Stimulated activated CD4-positive, alpha-beta T cell treated with anti-CD3 and anti-CD28 coated beads, Interleukin-4, amount 100 ng/mL, for 1 hour (primary cell): ENCODE data around the gene SLC22A23.
A peak's percentile ranks its signal among the peaks of the same experiment; 100 is the strongest.

Experiments
- DNase-seq: peaks from one replicate; pipeline ENCODE4 v3.0.0-alpha.2; 2020

Gene SLC22A23

DNA sequence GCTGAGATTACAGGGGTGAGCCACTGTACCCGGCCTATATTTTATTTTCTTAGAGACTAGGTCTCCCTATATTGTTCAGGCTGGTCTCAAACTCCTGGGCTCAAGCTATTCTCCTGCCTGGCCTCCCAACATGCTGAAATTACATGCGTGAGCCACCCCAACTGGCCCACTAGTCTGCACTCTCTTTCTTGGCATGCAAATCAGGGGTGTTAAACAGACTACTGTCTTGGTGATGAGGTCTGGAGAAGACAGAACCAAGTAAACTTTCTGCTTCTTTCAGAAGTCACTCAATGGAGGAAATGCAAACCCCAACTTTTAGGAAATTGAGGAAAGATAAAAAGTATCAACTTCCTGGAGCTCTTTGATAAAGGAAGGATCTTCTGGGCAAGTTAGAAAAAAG is 221.4 kb downstream of the SLC22A23 start:
- no peak for DNase-seq

DNA sequence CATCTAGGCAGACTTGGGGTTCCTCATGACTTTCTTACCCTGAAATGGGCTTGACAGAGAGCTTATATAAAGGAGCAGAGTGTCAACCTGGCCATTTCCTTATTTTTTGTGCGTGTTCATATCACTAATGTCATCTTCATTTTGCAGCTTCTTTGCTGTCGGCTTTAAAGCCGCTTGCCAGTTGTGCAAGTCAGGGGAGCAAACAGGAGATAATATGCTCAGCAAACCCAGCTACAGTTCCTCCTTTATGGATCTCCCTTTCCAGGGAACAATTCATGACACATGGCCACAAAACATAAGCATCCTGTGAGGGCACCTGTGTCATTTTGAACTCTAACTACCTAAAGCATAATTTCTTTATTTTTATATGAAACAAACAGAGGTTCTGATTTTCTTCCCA is 222.9 kb downstream of the SLC22A23 start:
- no peak for DNase-seq

DNA sequence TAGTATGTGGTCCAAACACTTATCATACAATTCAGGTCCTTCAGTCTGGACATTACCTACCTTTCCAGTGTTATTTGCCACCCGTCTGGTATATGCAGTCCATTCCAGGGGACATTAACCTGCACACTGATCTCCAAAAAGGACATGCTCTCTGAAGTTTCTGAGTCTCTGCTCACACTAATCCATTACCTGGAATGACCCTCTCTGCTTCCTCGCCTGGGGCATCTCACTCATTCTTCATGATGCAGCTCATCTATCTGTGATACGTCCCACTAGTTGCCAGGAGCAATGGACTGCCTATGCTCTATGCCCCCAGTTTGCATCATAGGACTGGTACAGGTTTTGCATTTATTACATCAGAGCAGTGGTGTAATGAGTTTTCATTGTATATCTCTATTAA is 223.5 kb downstream of the SLC22A23 start:
- no peak for DNase-seq

DNA sequence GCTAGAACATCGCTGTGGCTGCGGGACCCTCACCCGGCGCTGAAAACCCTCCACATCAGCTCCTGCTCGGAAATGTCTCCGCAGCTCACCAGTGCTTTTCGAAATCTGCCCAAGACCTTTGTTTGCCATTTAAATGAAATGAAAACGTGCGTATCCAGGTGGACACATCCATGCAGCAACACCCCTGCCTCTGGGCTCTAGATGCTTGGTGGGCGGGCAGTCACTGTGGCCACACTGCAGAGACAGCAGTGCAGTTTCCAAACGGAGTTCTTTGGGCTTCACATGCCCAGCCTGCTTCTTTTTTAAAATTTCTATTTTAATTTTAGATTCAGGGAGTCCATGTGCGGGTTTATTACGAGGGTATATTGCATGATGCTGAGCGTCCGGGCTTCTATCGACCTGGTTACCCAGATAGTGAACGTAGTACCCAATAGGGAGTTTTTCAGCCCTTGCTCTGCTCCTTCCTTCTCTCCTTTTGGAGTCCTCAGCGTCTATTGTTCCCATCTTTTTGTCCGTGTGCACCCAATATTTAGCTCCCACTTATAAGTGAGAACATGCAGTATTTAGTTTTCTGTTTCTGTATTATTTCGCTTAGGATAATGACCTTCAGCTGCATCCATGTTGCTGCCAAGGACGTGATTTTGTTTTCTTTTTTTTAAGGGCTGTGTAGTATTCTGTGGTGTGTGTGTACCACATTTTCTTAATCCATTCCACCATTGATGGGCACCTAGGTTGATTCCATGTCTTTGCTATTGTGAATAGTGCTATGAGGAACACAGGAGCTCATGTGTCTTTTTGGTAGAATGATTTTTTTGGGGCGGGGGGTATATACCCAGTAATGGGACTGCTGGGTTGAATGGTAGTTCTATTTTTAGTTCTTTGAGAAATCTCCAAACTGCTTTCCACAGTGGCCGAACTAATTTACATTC is 224.6 kb downstream of the SLC22A23 start:
- DNase-seq, result no peak

DNA sequence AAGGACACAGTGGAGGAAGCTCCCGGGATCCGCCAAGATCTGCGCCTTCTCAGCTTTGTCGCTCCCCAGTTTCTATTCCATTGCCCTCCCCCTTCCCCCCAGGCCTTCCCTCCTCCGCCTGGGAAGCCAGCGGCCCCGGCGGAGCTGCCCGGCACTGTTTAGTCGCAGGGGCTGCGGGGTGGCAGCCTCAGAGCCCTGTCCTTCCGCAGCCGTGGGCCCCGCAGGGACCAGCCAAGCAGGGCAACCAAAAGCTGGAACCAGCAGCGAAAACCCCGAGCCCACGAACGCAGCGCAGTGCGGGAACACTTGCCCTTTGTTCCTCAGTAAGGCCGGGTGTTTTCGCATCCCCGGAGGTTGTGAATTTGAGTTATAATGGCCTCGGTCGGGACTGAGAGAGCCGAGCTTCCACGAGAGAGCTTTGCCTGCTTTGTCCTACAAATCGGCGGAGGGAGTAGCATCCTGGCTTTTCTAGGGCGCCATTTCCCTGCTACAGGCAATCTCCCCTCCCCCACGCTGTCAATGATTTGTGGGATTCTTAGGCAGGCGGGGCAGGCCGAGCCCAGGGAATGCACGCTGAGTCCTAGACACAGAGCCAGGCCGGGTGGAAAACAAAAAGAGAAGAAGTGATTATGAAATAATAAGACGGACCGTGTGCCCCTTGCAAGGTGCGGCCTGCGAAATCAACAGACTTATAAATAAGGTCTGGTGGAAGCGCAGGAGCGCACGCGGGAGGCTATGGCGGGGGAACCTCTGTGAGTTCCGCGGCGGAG is 225.4 kb downstream of the SLC22A23 start:
- DNase-seq, result no peak

DNA sequence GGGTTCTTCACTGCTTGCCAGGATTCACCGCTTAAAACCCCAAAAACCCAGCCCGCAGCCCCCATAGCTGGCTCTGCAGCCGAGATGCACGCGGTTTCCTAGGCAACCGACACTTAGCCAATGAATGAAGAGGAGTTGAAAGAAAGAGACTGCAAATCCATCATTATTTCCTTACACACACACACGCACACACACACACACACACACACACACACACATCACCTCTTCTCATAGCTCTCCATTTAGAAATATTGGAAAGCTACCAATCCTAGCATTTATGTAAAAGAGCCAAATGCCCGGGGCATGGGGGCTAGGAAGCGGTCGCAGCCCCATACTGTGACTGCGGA is 226.0 kb downstream of the SLC22A23 start:
- DNase-seq, result no peak

DNA sequence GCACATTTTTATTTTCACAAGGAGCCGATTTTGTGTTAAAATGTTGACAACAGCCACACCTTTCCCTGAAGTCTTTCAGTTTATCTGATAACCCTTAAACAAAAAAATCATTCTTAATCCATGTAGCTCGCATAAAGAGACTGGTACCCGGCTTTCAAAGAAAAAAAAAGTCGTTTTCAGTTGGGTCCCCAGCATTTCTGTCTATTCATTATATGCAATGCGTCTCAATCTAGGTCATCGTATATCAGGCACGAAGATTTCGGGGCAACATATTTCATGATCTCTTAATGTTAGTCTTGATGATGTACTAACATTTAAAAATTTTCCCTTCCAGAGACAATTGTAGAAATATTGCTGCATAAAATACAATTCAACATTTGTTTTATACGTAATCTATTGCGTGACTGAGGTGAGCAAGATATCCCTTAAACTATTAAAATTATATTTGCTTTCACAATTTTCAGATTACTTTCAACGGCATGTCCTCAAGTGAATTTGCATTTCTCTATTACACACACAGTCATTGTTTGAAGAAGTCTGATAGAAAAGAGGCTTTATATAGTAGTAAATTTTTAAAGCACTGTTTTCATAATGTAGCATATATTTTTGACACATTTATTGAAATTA is 226.5 kb downstream of the SLC22A23 start:
- DNase-seq, result no peak

DNA sequence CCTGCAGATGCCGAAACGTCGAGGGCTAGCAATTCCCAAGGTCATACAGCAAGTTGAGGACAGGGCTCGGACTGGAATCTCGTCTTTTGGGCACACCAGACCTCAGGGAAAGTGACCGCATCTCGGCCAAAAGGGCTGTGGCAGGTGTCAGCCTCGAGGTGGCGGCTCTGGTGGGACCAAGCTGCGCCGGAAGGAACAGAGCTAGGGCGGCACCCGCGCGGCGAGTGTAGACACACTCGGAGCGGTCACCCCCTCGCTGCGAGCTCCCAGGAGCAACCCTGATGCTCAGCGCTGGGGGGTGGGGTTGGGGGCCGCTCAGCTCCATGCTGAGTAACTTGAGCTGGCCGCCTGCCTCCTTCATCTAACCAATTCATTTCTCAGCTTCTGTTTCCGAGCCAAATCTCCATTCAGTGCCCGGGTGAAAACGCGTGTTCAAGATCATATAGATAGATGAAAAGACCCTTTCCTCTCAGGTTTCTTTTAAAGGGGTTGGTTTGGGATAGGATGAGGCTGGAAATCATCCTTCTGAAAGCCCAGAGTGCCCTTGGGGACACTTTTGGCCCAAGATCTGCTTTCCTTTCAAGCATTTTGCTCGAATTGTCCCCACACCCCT is 227.2 kb downstream of the SLC22A23 start:
- peak; percentile 27 for DNase-seq

DNA sequence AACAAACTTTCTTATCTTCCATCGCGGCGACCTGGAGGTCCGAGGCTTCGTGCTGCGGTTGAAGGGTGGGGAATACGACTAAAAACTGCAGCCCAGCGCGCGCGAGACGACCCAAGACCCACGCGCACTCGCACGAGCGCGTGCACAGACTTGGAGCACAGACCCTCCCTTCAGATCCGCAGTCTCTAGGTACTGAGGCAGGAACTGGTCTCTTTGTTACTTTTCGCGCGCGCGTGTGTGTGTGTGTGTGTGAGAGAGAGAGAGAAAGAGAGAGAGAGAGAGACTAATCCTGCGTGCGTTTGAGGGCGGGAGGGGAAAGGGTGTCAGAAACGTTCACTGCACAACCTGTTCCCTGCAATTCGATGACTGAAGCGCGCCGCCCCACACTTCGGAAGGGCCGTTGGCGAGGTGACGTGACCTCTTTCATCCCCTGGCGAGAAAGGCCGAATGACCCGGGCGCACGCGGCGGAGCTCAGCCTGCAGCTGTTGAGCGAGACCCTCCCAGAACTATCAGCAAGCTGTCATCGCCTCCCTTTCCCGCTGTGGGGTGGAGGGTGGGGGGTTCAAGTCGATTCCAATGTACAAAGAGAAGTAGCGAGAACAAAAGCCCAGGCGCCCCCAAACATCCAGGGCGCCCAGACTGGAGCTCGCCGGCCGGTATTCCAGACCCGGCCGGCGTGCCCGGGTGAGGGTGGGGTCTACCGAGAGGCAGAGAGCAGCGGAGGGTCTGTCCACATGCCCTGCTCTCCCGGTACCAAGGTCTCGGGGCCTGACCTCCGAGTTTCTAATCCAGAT is 227.9 kb downstream of the SLC22A23 start:
- peak; percentile 37 for DNase-seq

DNA sequence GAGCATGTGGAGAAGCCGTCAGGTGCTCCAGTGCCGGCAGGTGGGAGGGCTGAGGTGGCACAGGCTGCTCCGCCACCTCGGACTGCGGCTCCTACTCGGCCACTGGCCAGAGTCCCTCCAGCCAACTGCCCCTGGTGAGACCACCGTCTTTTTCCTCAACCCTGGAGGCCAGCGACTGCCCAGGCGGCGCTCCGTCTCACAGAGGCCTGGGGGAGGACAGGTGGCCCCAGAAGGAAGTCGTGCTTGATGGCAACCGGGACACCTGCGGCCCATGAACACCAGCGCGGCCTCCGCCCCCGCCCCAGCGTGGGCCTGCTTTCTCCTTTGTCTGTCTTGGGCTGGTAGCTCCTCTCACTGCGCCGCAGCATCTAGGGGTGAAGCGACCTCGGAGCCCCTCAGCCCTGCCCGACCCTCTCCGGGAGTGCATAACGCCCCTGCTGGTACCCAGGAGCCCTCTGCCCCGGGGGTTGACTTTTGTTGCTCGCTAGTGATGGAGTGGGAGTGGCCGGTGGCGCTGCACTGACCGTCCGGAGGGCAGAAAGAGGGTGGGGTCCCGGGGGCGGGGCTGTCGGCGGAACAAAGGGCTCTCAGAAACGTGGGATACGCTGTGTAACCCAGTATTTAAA is 228.7 kb downstream of the SLC22A23 start:
- peak; percentile 23 for DNase-seq

DNA sequence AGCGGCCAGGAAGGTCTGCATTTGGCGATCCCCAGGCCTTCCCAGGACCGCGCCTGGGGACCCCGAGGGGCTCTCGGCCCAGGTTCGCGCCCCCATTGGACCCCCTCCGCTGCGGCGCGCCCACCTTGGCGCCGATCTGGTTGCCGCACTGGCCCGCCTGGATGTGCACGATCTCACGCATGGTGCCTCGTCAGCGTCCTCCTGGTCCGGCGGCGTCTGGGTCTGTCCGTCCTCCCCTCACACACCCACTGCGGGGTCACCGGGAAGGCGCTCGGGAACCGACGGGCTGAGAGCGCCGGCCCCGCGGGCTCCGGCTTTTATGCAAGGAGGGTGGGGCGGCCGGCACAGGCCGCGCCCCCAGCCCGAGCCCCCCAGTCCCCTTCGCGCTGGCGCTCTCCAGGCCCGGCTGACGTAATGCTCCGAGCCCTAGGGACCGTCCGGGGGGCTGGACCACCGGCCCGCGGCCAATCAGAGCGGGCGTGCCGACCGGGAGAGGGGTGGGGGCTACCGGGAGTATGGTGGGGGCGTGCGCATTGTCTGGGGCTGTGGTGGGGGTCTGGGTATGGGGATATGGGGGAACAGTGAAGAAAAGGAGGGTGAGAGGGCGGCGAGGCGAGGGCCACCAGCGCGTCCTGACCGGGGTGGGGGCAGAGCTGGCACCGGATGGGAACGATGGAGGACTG is 229.3 kb downstream of the SLC22A23 start, which contains the start of gene TUBB2B:
TUBB2B (minus strand) TSS at position 291 of the 683 bp plus-strand sequence; CDS start at position 181, 110 bp downstream.
- peak; percentile 13 for DNase-seq

DNA sequence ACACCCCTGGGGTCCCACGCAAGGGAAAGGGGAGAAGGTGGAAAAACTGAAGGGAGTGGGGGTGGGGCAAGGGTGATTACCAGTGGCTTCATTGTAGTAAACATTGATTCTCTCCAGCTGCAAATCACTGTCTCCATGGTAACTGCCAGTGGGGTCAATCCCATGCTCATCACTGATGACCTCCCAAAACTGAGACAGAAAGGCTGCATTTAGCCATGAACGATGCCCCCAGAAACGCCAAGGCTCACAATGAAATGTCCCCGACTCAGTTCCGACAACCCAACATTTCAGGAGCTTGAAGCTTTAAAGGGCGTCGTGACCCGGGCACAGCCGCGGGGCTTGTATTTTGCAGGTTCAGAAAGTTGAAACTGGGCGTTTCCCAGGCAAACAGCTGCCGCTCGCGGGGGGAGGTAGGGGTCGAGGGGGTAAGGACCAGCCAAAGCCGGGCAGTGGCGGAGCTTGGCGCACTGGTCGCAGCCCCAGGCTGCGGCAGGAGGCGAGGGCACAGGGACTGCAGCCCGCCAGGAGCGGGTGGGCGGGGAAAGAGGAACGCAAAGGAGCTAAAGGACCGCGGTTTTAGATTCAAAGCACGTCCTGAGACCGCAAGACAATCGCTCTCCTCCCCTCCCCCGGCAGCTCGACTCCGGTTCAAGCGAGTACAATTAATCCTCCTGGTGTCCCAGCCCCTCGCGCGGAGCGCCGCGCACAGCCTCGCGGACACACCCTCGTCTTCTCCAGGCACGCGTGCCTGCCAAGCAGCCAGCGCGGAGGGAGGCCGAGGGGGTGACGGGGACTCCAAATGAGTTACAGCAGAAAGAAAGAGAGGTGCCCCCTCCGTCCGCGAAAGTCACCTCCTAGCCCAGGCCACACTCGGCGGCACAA is 230.1 kb downstream of the SLC22A23 start:
- peak; percentile 29 for DNase-seq

DNA sequence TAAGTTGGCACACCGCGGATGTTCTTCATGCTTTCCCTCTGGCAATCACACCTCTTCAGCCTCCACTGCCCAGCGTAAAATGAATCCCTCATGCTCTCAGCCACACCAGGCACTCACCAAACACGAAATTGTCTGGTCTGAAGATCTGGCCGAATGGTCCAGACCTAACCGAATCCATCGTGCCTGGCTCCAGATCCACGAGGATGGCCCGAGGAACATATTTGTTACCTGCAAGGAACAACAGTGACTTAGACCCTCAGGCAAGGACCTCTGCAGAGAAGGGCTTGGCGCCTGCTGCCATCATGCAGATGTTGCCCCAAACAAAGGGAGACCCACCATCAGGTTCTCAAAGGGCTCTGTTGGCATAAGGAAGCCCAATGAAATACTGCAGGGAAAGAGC is 230.8 kb downstream of the SLC22A23 start:
- DNase-seq, result no peak

DNA sequence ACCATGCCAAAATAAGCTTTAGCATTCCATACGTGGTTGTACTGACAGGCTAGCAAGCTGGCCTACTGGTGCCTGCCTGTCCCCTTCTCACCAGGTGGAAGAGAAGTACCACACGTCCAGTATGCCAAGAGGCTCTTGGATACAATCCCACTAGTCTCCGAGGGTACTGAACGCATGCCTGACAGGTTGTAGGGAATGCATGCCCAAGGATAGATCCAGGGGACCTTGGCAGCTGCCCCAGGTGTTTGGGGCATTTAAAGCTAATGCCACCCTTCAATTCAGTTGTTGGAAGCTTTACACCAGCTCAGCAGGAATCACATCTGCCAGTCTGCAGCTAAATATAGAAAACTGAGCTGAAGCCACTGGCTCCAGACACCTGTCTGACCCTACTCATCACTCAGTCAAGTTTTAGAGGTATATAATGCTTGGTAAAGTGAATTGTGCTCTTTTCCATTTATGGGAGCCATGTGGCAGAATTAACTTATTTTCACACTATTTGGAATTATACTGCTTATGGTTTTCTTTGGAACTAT is 234.3 kb downstream of the SLC22A23 start:
- DNase-seq, result no peak

DNA sequence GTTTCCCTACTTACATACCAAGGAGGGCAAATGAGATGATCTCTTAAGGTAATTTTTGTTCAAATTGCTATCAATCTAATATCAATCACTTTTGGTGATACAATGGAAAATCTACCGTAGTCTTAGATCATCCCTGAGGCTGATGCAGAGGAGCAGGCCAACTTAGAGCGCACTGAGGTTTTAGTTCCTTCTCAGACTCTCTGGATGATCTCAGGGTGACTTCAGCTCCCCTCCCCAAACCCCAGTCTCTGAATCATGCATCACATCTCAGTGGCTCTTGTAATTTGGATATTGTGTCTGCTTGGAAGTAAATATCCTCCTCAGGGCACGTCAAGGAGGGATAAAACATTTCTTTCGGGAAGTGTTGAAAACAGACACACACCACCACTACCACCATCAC is 235.3 kb downstream of the SLC22A23 start:
- DNase-seq, result no peak

DNA sequence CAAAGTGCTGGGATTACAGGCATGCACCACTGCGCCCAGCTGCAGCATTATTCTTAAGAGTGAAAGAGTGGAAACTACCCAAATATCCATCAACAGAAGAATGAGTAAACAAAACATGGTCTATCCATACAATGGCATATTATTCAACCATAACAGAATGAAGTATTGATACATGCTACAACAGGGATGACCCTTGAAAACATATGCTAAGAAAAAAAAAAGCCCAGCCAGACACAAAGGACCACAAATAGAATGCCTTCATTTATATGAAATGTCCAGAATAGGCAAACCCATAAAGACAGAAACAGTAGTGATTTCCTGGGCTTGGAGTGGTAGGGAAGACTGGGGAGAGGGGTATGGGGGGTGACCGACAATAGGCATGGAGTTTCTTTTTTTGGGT is 236.5 kb downstream of the SLC22A23 start:
- no peak for DNase-seq
